Neuronal stem cell (in vitro differentiated cells): ENCODE results near the gene MAP10.

Experiments
- DNase-seq: peaks from one replicate; pipeline ENCODE4 v3.0.0-alpha.2; 2013; ENCODE audit warnings: low spot score
- H2AFZ ChIP-seq: one replicate; pipeline ENCODE4 v1.6.1; 2013; ENCODE audit warnings: mild to moderate bottlenecking, low read length, inconsistent platforms
- H2AK5ac ChIP-seq: 2 replicates; pipeline ENCODE4 v1.6.1; 2013; ENCODE audit warnings: low read depth, mild to moderate bottlenecking, inconsistent platforms, low read length, moderate library complexity, mixed read lengths
- H2BK120ac ChIP-seq: 2 replicates; pipeline ENCODE4 v1.6.1; 2013; ENCODE audit warnings: low read depth, mild to moderate bottlenecking, inconsistent platforms, low read length, moderate library complexity, mixed read lengths
- H2BK12ac ChIP-seq: one replicate; pipeline ENCODE4 v1.6.1; 2013; ENCODE audit warnings: low read length, inconsistent platforms
- H2BK15ac ChIP-seq: 2 replicates; pipeline ENCODE4 v1.6.1; 2013; ENCODE audit warnings: mild to moderate bottlenecking, low read length, inconsistent platforms, mixed read lengths
- H2BK5ac ChIP-seq: one replicate; pipeline ENCODE4 v1.6.1; 2013; ENCODE audit warnings: inconsistent platforms, mild to moderate bottlenecking, low read length, moderate library complexity
- H3K14ac ChIP-seq: one replicate; pipeline ENCODE4 v1.6.1; 2013; ENCODE audit warnings: low read length, inconsistent platforms
- H3K18ac ChIP-seq: 2 replicates; pipeline ENCODE4 v1.6.1; 2013; ENCODE audit warnings: low read length, inconsistent platforms
- H3K23ac ChIP-seq: 2 replicates; pipeline ENCODE4 v1.6.1; 2013; ENCODE audit warnings: low read depth, mild to moderate bottlenecking, mixed read lengths, low read length, inconsistent platforms; ENCODE audit not compliant: poor library complexity
- H3K27ac ChIP-seq: replicated peaks from 3 replicates; pipeline ENCODE4 v1.5.1; 2013; ENCODE audit warnings: low read length, inconsistent platforms
- H3K27me3 ChIP-seq, 3 experiments: 2 replicates each; pipeline ENCODE4 v1.6.1; 2013; ENCODE audit warnings: low read length in 3 of 3, mild to moderate bottlenecking in 2 of 3, inconsistent platforms in 1 of 3, low read depth in 1 of 3, mixed read lengths in 1 of 3, moderate library complexity in 1 of 3; ENCODE audit not compliant: control insufficient read depth in 3 of 3, insufficient read depth in 3 of 3
- H3K36me3 ChIP-seq, 2 donors: replicated peaks in 1 of 2; 2 replicates each; pipeline ENCODE4 v1.6.1; 2013; ENCODE audit warnings: low read length in 2 of 2; ENCODE audit not compliant: control insufficient read depth in 2 of 2, insufficient read depth in 2 of 2
- H3K4ac ChIP-seq: 2 replicates; pipeline ENCODE4 v1.6.1; 2013; ENCODE audit warnings: inconsistent platforms, mild to moderate bottlenecking, low read length, moderate library complexity
- H3K4me1 ChIP-seq, 2 donors: 1 replicate in 1 of 2; 2 replicates in 1 of 2; pipeline ENCODE4 v1.6.1; 2013; ENCODE audit warnings: low read length in 2 of 2, low read depth in 1 of 2; ENCODE audit not compliant: control insufficient read depth in 2 of 2, insufficient read depth in 1 of 2
- H3K4me2 ChIP-seq: one replicate; pipeline ENCODE4 v1.6.1; 2013; ENCODE audit warnings: mild to moderate bottlenecking, low read length, inconsistent platforms; ENCODE audit not compliant: insufficient read depth, poor library complexity, severe bottlenecking
- H3K4me3 ChIP-seq, 2 donors: 2 replicates each; pipeline ENCODE4 v1.5.1; 2013; ENCODE audit warnings: low read length in 2 of 2, mild to moderate bottlenecking in 2 of 2, inconsistent platforms in 1 of 2, moderate library complexity in 1 of 2
- H3K79me1 ChIP-seq: one replicate; pipeline ENCODE4 v1.6.1; 2013; ENCODE audit warnings: low read depth, mild to moderate bottlenecking, inconsistent platforms, low read length, moderate library complexity
- H3K9ac ChIP-seq: one replicate; pipeline ENCODE4 v1.6.1; 2013; ENCODE audit warnings: mild to moderate bottlenecking, low read depth, low read length, inconsistent platforms; ENCODE audit not compliant: poor library complexity
- H3K9me3 ChIP-seq, 2 donors: replicated peaks in 1 of 2; 2 replicates each; pipeline versions ENCODE3 to v1.6.1; 2013; ENCODE audit warnings: low read length in 2 of 2, mild to moderate bottlenecking in 2 of 2, inconsistent platforms in 1 of 2, low read depth in 1 of 2, mixed read lengths in 1 of 2, moderate library complexity in 1 of 2; ENCODE audit not compliant: control insufficient read depth in 2 of 2, insufficient read depth in 1 of 2
- H4K8ac ChIP-seq: one replicate; pipeline ENCODE4 v1.6.1; 2013; ENCODE audit warnings: low read depth, mild to moderate bottlenecking, inconsistent platforms, low read length, moderate library complexity
- H4K91ac ChIP-seq: one replicate; pipeline ENCODE4 v1.6.1; 2013; ENCODE audit warnings: low read length, low read depth, mild to moderate bottlenecking, inconsistent platforms; ENCODE audit not compliant: poor library complexity
- WGBS, 2 donors: extraction: QIAGEN DNeasy Blood & Tissue Kit; methylation state at CpG; one replicate each; pipeline ENCODE4 v1.1.7; 2013; ENCODE audit warnings: missing lambda C conversion rate in 2 of 2, mixed read lengths in 1 of 2; ENCODE audit not compliant: insufficient read length in 2 of 2, insufficient replicate concordance in 1 of 2; ENCODE audit errors: extremely low coverage in 2 of 2; 5-methylcytosine and 5-hydroxymethylcytosine counted together

The MAP10 gene

GRCh38 chr1:232766241-232766890, 38.9 kb upstream of the MAP10 start:
- Histone ChIP-seq H3K4me1 (peaks cover 0 to 2% of the 10 kb centered on the region in 2 donors), H2BK12ac (no peak overlapping the region), H3K4me3 (no peak overlapping the region), H3K9ac (no peak overlapping the region), H3K4ac (no peak overlapping the region), H4K91ac (no peak overlapping the region), H2BK15ac (no peak overlapping the region), H2BK5ac (no peak overlapping the region), H3K79me1 (no peaks in the 10 kb centered on the region), H4K8ac (no peak overlapping the region), H2AK5ac (no peak overlapping the region), H3K18ac (no peak overlapping the region), H3K9me3 (peaks cover 0 to 1% of the 10 kb centered on the region in 2 donors), H2BK120ac (no peak overlapping the region), H3K27ac (no peak overlapping the region), H3K27me3 (no peaks in the 10 kb centered on the region), H3K14ac (no peak overlapping the region), H3K36me3 (no peaks in the 10 kb centered on the region), H3K23ac (no peak overlapping the region), H2AFZ (no peak overlapping the region), H3K4me2 (no peak overlapping the region)
- no peak for DNase-seq
- WGBS, 2 donors = no CpG with 5 or more reads among the region's 8 CpGs

GRCh38 chr1:232766904-232767303, 38.3 kb upstream of the MAP10 start:
- peaks cover 0 to 1% of the 10 kb centered on the region in 2 donors for H3K9me3 ChIP-seq
- no peak overlapping the region for H3K4ac ChIP-seq
- no peak overlapping the region for H3K14ac ChIP-seq
- H4K8ac ChIP-seq = no peak overlapping the region
- H3K4me1 ChIP-seq = peaks cover 0 to 2% of the 10 kb centered on the region in 2 donors
- no peak overlapping the region for H2BK120ac ChIP-seq
- H3K18ac ChIP-seq = no peak overlapping the region
- DNase-seq = no peak
- H3K27me3 ChIP-seq = no peaks in the 10 kb centered on the region
- H3K9ac ChIP-seq = no peak overlapping the region
- no CpG with 5 or more reads among the region's 1 CpG for WGBS, 2 donors
- no peak overlapping the region for H2AK5ac ChIP-seq
- no peak overlapping the region for H3K23ac ChIP-seq
- no peak overlapping the region for H2BK15ac ChIP-seq
- no peak overlapping the region for H2BK12ac ChIP-seq
- no peaks in the 10 kb centered on the region for H3K79me1 ChIP-seq
- no peaks in the 10 kb centered on the region for H3K36me3 ChIP-seq
- no peak overlapping the region for H3K4me2 ChIP-seq
- H2BK5ac ChIP-seq = no peak overlapping the region
- H4K91ac ChIP-seq = no peak overlapping the region
- no peak overlapping the region for H3K4me3 ChIP-seq
- H2AFZ ChIP-seq = no peak overlapping the region
- no peak overlapping the region for H3K27ac ChIP-seq

DNA sequence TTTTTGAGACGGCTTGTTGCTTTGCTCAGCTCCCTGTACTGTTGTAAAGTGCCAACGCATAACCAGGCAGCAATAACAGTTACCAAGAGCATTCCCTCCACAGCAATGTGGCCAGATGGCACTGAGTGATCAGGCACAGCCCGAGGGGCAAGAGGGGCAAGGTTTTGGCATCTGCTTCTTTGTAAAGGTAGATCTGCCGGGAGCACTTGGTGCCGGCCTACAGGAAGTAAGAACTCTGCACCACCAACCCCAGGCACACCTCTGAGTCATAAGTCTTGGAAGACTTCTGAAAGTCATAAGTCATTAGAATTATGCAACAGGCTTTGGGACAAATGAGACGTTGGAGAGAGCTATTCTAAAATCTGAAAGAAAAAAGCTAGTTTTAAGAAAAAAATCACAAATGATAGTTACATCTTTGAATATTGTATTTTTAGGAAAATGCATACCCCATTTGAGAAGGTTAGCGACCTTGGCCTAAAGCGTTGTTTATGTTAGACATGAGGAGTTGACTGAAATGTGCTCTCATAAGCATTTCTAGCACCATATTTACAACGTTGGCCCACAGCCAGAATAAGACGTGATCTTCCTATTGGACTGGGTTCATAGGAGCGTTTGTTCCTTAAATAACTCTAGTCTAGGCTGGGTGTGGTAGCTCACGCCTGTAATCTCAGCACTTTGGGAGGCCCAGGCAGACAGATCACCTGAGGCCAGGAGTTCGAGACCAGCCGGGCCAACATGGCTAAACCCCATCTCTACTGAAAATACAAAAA, 37.7 kb upstream of the MAP10 start:
- DNase-seq = no peak
- H3K14ac ChIP-seq = no peak overlapping the region

DNA sequence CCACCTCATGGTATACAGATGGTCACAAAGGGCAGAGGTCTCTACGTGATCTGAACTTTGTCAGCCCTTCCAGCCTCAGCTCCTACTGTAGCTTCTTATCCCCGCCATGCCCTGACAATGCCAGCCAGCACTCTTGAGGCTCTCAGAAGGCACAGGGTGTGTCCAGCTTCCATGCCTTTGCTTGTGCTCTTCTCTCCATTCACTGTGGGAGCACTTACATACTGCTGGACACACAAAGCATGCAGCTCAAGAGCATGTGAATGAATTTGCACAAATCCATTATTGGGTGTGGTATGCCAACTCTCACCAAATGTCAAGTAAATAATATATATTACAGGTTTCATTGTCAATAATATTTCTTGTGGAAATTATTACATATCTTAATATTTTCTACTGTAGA, 36.4 kb upstream of the MAP10 start:
- no peak overlapping the region for H3K4me2 ChIP-seq
- no peak overlapping the region for H3K23ac ChIP-seq
- no peak overlapping the region for H3K9ac ChIP-seq
- peaks cover 1 to 3% of the 10 kb centered on the region in 2 donors for H3K9me3 ChIP-seq
- no peak overlapping the region for H2BK5ac ChIP-seq
- H2BK15ac ChIP-seq = no peak overlapping the region
- H3K18ac ChIP-seq = no peak overlapping the region
- WGBS, 2 donors = no CpG with 5 or more reads among the region's 2 CpGs
- DNase-seq = no peak
- no peak overlapping the region for H3K4me3 ChIP-seq
- peak overlapping the region; percentile 72 for H3K14ac ChIP-seq
- peaks cover 2% of the 10 kb centered on the region for H3K79me1 ChIP-seq
- no peak overlapping the region for H2BK12ac ChIP-seq
- H3K27me3 ChIP-seq = no peaks in the 10 kb centered on the region
- H3K4ac ChIP-seq = no peak overlapping the region
- H3K4me1 ChIP-seq = peaks cover 0 to 2% of the 10 kb centered on the region in 2 donors
- no peak overlapping the region for H2AFZ ChIP-seq
- no peak overlapping the region for H3K27ac ChIP-seq
- no peak overlapping the region for H2AK5ac ChIP-seq
- no peak overlapping the region for H2BK120ac ChIP-seq
- no peak overlapping the region for H4K91ac ChIP-seq
- H4K8ac ChIP-seq = no peak overlapping the region
- H3K36me3 ChIP-seq = no peaks in the 10 kb centered on the region

More for the DNA sequence above, 37.7 kb upstream of the MAP10 start:
- no peaks in the 10 kb centered on the region for H3K79me1 ChIP-seq
- H3K4me2 ChIP-seq = no peak overlapping the region
- no peaks in the 10 kb centered on the region for H3K36me3 ChIP-seq
- no peak overlapping the region for H3K9ac ChIP-seq
- H2AFZ ChIP-seq = no peak overlapping the region
- H2BK15ac ChIP-seq = no peak overlapping the region
- no peak overlapping the region for H3K4me3 ChIP-seq
- no peaks in the 10 kb centered on the region for H3K27me3 ChIP-seq
- H2BK12ac ChIP-seq = no peak overlapping the region
- H3K4me1 ChIP-seq = peaks cover 0 to 2% of the 10 kb centered on the region in 2 donors
- H3K18ac ChIP-seq = no peak overlapping the region
- H3K9me3 ChIP-seq = peaks cover 0 to 1% of the 10 kb centered on the region in 2 donors
- H2AK5ac ChIP-seq = no peak overlapping the region
- no peak overlapping the region for H3K27ac ChIP-seq
- H2BK5ac ChIP-seq = no peak overlapping the region
- H2BK120ac ChIP-seq = no peak overlapping the region
- WGBS, 2 donors = no CpG with 5 or more reads among the region's 14 CpGs
- H4K8ac ChIP-seq = no peak overlapping the region
- H4K91ac ChIP-seq = no peak overlapping the region
- no peak overlapping the region for H3K23ac ChIP-seq
- no peak overlapping the region for H3K4ac ChIP-seq
